Fibroblast of the aortic adventitia (primary cell): Measurements from ENCODE around the gene MCUB. TPM values are rescaled to one million over a fixed set of nuclear protein-coding genes. Genes with fewer than 3 reads are reported as not detected.
A peak's percentile ranks its signal among the peaks of the same experiment; 100 is the strongest.

Experiments used
- DNase-seq: peaks from one replicate; pipeline ENCODE4 v3.0.0-alpha.2; 2010; ENCODE audit warnings: low read depth
- H3K4me3 ChIP-seq: 2 replicates; pipeline ENCODE4 v1.5.1; 2011; ENCODE audit warnings: low read depth, mild to moderate bottlenecking, control low read depth, low read length, moderate library complexity
- CTCF ChIP-seq: IDR thresholded peaks from 2 replicates; pipeline ENCODE4 v1.5.1; 2011; ENCODE audit warnings: mild to moderate bottlenecking, low read length, control low read depth, inconsistent platforms; ENCODE audit not compliant: insufficient read depth
- total RNA-seq: library from RNA; depleted of rRNA; stranded (reverse); fragments of >200 nt; gene quantifications from 2 replicates; pipeline ENCODE4 v1.2.3, GENCODE V29; 2012; ENCODE audit warnings: low replicate concordance

The MCUB gene
- total RNA-seq, 1 donor, result 49.3 TPM

GRCh38 chr4:109684727-109685126 is 124.7 kb downstream of the MCUB start:
- H3K4me3 ChIP-seq, result no peak overlapping the region
- no peak for TF ChIP-seq CTCF
- DNase-seq, result no peak

- H3K4me3 ChIP-seq, result no peak overlapping the region
- no peak for DNase-seq
- TF ChIP-seq CTCF, result no peak
Observed at GRCh38 chr4:109690690-109691410, 130.8 kb downstream of the MCUB start.

GRCh38 chr4:109691411-109691920 is 131.4 kb downstream of the MCUB start:
- no peak for TF ChIP-seq CTCF
- no peak overlapping the region for H3K4me3 ChIP-seq
- no peak for DNase-seq

GRCh38 chr4:109698656-109699055 is 138.6 kb downstream of the MCUB start:
- no peak overlapping the region for H3K4me3 ChIP-seq
- DNase-seq, result no peak
- no peak for TF ChIP-seq CTCF

- H3K4me3 ChIP-seq, result no peak overlapping the region
- TF ChIP-seq CTCF, result no peak
- no peak for DNase-seq
Observed at GRCh38 chr4:109699553-109700225, 139.6 kb downstream of the MCUB start.

GRCh38 chr4:109701566-109702410 is 141.7 kb downstream of the MCUB start:
- H3K4me3 ChIP-seq, result peak overlapping the region; percentile 93
- no peak for TF ChIP-seq CTCF
- DNase-seq, result peak; percentile 8
